ENCODE measurements around the gene NBAS. TPM values are rescaled to one million over a fixed set of nuclear protein-coding genes. Genes with fewer than 3 reads are reported as not detected.
"Not testable (repeated sequence)": the region's sequence is repeated elsewhere in the genome, so short reads cannot be mapped to it uniquely, and the experiment has no call there.

Gene NBAS
- total and polyA plus RNA-seq, 7 donors = 19.5 to 52.8 (median 27.0) TPM

DNA sequence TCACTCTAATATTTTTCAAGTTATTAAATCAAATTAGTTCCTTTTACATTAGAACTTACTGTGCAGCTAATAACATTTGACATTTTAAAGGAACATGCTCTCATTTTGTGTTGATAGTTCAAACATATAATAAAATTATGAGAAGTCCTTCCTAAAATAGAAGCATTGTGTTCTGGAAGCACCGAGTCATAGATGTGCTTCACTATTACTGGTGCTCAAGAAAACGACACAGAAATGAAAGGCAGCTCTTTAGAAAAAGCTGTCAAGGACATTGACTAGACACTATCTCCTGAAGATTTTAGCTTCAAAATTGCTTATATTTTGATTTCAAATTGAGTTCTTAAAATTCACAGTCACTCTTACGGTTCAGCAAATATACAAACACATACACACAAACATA is 338.3 kb downstream of the NBAS start:
- no peak for ATAC-seq
- no peak overlapping the region for H3K27ac ChIP-seq
- H3K9me3 ChIP-seq = no peaks in the 10 kb centered on the region
- intact Hi-C loops (cut with DNase I) = no loop called here
- WGBS, 3 donors = 60 to 69% (median 60%) methylated on average over 3 of the region's 3 CpGs
- H3K4me3 ChIP-seq = no peak overlapping the region
- H3K27me3 ChIP-seq (ENCODE audit: insufficient read depth in 3 of 3, low read length in 2 of 3) = no peaks in the 10 kb centered on the region
- TF ChIP-seq, protein P1, sequence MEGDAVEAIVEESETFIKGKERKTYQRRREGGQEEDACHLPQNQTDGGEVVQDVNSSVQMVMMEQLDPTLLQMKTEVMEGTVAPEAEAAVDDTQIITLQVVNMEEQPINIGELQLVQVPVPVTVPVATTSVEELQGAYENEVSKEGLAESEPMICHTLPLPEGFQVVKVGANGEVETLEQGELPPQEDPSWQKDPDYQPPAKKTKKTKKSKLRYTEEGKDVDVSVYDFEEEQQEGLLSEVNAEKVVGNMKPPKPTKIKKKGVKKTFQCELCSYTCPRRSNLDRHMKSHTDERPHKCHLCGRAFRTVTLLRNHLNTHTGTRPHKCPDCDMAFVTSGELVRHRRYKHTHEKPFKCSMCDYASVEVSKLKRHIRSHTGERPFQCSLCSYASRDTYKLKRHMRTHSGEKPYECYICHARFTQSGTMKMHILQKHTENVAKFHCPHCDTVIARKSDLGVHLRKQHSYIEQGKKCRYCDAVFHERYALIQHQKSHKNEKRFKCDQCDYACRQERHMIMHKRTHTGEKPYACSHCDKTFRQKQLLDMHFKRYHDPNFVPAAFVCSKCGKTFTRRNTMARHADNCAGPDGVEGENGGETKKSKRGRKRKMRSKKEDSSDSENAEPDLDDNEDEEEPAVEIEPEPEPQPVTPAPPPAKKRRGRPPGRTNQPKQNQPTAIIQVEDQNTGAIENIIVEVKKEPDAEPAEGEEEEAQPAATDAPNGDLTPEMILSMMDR (IDR thresholded peaks at IDR 0.05) = no peak
- H3K36me3 ChIP-seq (ENCODE audit: insufficient read depth in 1 of 2, low read depth in 1 of 2) = peaks cover 0 to 17% of the 10 kb centered on the region in 2 donors
- no peaks in the 10 kb centered on the region for H3K4me1 ChIP-seq
- no peak for DNase-seq

DNA sequence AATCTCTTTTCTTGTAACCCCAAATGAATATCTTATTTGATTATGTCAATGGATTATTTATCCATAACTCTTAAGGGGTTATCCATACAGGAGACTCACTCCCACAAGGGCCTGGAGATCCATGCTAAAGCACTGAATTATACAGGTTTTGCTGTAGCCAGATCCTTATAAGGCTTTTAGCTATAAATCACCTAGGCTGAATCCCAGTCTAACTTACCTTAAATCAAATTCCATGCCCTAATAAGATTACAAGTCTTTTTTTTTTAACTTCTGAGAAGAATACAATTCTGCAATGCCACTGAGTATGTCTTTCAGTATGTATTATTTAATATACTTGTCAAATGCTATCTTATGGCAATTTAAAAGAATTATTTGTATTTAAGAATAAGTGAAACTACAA is 340.5 kb downstream of the NBAS start:
- Histone ChIP-seq H3K27me3 (ENCODE audit: insufficient read depth in 3 of 3, low read length in 2 of 3) (no peaks in the 10 kb centered on the region), H3K9me3 (no peaks in the 10 kb centered on the region), H3K4me3 (no peak overlapping the region), H3K27ac (no peak overlapping the region), H3K36me3 (ENCODE audit: insufficient read depth in 1 of 2, low read depth in 1 of 2) (peaks cover 0 to 35% of the 10 kb centered on the region in 2 donors), H3K4me1 (no peaks in the 10 kb centered on the region)
- TF ChIP-seq, protein P1 (IDR thresholded peaks at IDR 0.05) = no peak
- DNase-seq (no peak), ATAC-seq (no peak)
- intact Hi-C loops (cut with DNase I) = no loop called here

DNA sequence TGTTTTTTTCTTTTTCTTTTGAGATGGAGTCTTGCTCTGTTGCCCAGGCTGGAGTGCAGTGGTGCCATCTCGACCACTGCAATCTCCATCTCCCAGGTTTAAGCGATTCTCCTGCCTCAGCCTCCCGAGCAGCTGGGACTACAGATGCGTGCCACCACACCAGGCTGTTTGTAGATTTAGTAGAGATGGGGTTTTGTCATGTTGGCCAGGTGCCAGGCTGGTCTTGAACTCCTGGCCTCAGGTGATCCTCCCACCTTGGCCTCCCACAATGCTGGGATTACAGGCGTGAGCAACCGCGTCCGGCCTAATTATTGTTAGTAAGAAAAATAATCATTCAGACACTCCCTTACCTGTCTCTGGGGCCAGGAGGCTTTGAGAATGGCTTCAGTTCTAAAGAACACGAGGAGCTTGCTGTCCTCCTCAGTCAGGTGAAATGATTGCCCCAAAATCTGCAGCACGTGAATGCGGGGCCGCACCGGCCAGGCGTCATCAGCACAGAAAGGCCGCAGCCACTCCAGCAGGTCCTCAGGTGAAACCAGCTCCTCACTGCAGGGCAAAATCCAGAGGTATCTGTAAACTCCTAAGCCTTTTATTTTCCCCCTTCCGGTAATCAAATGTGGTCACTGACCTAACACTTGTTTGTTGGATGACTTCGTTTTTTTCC is 342.6 kb downstream of the NBAS start:
- Histone ChIP-seq H3K27ac (no peak overlapping the region), H3K4me3 (no peak overlapping the region), H3K36me3 (ENCODE audit: insufficient read depth in 1 of 2, low read depth in 1 of 2) (peaks cover 0 to 30% of the 10 kb centered on the region in 2 donors), H3K4me1 (no peaks in the 10 kb centered on the region), H3K27me3 (ENCODE audit: insufficient read depth in 3 of 3, low read length in 2 of 3) (no peaks in the 10 kb centered on the region), H3K9me3 (no peaks in the 10 kb centered on the region)
- ATAC-seq = no peak
- intact Hi-C loops (cut with DNase I) = no loop called here
- DNase-seq = no peak
- TF ChIP-seq, protein P1 (IDR thresholded peaks at IDR 0.05) = no peak
- WGBS, 3 donors = 97 to 98% (median 98%) methylated on average over 17 of the region's 17 CpGs

DNA sequence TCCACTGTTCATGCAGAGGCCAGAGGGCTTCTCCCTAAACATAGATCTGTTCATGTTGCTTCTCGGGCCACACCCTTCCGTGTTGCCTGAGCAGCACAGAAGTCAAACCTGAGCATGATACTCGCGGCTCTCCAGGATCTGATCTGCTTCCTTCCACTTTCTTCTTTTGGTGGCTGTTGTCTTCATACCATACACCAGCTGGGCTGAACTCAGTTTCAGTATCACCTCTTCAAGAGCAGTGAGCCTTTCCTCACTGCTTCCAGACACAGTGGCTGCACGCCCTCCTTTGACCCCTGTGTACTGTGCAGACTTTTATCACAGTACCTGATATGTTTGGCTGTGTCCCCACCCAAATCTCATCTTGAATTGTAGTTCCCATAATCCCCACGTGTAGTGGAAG is 348.9 kb downstream of the NBAS start:
- Histone ChIP-seq H3K4me3 (no peak overlapping the region), H3K4me1 (no peaks in the 10 kb centered on the region), H3K36me3 (ENCODE audit: insufficient read depth in 1 of 2, low read depth in 1 of 2) (peaks cover 0 to 14% of the 10 kb centered on the region in 2 donors), H3K27ac (no peak overlapping the region), H3K27me3 (ENCODE audit: insufficient read depth in 3 of 3, low read length in 2 of 3) (no peaks in the 10 kb centered on the region), H3K9me3 (no peaks in the 10 kb centered on the region)
- ATAC-seq (no peak), DNase-seq (no peak)
- TF ChIP-seq, protein P1 (IDR thresholded peaks at IDR 0.05) = no peak
- WGBS, 3 donors = 91 to 94% (median 92%) methylated on average over 6 of the region's 6 CpGs
- intact Hi-C loops (cut with DNase I) = no loop called here

DNA sequence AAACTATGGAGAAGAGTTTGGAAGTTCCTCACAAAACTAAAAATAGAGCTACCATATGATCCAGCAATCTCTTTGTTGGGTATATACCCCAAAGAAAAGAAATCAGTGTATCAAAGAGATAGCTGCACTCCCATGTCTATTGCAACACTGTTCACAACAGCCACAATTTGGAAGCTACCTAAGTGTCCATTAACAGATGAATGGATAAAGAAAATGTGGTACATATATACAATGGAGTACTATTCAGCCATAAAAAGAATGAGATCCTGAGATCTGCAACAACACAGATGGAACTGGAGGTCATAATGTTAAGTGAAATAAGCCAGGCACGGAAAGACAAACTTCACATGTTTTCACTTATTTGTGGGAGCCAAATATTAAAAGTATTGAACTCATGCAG is 350.6 kb downstream of the NBAS start:
- H3K4me3 ChIP-seq; H3K9me3 ChIP-seq; H3K4me1 ChIP-seq; H3K27ac ChIP-seq; DNase-seq; H3K27me3 ChIP-seq (ENCODE audit: insufficient read depth in 3 of 3, low read length in 2 of 3); ATAC-seq; H3K36me3 ChIP-seq (ENCODE audit: insufficient read depth in 1 of 2, low read depth in 1 of 2); intact Hi-C loops (cut with DNase I): not testable (repeated sequence)
- 93 to 96% (median 94%) methylated on average over 1 of the region's 1 CpG for WGBS, 3 donors

Measured in psoas muscle (tissue), 8 donors.